Epithelial cell of proximal tubule (primary cell): ENCODE measurements around the gene ACER3. TPM values are rescaled to one million over a fixed set of nuclear protein-coding genes. Genes with fewer than 3 reads are reported as not detected.

Source experiments
- DNase-seq: peaks from one replicate; pipeline ENCODE4 v3.0.0-alpha.2; 2011; ENCODE audit warnings: low read depth
- H3K4me3 ChIP-seq: 2 replicates; pipeline ENCODE4 v1.5.1; 2011; ENCODE audit warnings: low read depth, mild to moderate bottlenecking, low read length
- total RNA-seq: library from RNA; depleted of rRNA; stranded (reverse); fragments of >200 nt; gene quantifications from 2 replicates; pipeline ENCODE4 v1.2.3, GENCODE V29; 2015
- TF ChIP-seq, protein P1 (sequence below): conservative IDR thresholded peaks from 2 replicates; pipeline ENCODE4 v1.5.1; 2012; ENCODE audit warnings: low read depth, mild to moderate bottlenecking, low read length

ACER3 gene
- total RNA-seq, 1 donor from 2014 or later, result 11.4 TPM

DNA sequence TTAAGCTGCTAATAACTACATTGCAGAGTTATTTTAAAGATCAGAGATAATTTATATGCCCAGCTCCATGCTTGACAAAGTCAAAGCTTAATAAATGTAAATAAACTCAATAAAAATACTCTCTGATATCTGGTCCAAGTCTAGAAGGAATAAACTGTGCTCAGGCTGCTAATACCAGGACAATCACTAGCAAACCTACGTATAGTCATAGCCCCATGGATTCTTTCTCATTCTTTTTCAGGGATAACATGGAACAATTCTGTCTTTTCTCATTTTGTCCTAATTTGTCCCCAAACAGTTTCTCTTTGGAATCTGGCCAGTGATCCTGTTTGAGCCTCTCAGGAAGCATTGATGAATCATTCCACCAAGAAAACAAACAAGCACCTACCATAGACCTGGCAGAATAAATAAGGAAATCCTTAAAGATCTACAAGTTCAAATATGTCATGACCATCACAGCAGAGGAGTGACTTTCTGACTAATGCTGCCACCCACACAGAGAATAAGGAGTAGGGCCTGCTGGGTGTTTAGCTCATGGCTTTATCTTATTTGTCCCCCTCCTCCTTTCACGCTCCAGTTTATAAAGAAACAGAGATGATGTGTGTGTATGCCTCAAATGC, 159.4 kb downstream of the ACER3 start:
- DNase-seq, result no peak
- no peak overlapping the region for H3K4me3 ChIP-seq
- TF ChIP-seq, protein P1, sequence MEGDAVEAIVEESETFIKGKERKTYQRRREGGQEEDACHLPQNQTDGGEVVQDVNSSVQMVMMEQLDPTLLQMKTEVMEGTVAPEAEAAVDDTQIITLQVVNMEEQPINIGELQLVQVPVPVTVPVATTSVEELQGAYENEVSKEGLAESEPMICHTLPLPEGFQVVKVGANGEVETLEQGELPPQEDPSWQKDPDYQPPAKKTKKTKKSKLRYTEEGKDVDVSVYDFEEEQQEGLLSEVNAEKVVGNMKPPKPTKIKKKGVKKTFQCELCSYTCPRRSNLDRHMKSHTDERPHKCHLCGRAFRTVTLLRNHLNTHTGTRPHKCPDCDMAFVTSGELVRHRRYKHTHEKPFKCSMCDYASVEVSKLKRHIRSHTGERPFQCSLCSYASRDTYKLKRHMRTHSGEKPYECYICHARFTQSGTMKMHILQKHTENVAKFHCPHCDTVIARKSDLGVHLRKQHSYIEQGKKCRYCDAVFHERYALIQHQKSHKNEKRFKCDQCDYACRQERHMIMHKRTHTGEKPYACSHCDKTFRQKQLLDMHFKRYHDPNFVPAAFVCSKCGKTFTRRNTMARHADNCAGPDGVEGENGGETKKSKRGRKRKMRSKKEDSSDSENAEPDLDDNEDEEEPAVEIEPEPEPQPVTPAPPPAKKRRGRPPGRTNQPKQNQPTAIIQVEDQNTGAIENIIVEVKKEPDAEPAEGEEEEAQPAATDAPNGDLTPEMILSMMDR, result no peak

DNA sequence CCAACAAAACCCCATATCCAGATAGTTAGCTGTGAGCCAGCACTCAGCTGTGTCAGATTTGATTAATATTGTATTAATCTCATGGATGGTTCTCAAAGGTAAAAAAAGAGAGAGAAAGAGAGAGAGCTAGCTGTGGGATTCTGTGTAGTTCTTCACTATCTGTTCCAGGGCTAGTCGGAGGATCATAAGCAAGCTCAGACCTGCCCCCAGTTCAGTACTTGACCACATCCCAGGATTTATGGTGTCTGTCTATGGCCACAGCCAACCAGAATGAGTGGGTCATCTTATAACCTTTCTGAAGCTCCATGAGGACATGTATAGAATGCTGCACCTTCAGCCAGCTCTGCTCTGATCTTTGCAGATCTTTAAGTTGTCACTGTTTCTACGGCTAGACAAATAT, 160.0 kb downstream of the ACER3 start:
- H3K4me3 ChIP-seq, result no peak overlapping the region
- no peak for DNase-seq
- TF ChIP-seq, protein P1, result no peak

DNA sequence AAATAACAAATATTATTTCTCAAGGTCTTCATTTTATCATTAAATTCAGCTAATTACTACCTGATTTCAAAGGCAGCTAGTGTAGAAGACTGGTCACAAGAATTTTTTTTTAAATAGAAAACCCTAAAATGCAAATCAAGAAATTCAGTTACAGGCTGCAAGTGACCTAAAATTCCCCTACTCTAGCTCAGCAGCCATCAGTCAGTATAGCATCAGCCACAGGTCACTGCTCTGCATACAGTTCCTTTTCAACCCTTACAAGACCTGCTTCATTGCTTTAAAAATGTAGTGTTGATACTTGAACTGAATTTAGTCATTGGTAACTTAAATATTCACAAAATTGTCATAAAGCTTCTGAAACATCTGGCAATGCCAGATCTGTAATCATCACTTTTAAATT, 164.0 kb downstream of the ACER3 start:
- TF ChIP-seq, protein P1, result no peak
- H3K4me3 ChIP-seq, result no peak overlapping the region
- no peak for DNase-seq

DNA sequence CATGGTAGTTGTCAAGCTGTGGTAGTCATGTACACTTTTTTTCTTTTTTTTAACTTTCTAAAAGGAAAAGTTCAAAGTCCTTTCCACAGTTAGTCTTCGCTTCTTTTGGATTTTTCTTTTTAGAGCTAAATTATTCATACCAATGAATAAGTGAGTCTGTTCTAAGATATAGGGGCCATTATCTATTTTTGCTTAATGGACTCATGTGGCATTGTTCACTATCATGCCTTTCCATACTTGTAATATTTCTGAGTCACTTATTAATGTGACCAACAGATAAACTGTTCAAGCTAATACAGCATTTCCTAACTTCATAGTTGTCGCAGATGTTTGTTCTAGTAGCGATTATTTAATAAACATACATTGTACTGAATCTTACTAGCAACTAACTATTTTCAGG, 165.5 kb downstream of the ACER3 start:
- no peak for DNase-seq
- H3K4me3 ChIP-seq, result no peak overlapping the region
- TF ChIP-seq, protein P1, result no peak

DNA sequence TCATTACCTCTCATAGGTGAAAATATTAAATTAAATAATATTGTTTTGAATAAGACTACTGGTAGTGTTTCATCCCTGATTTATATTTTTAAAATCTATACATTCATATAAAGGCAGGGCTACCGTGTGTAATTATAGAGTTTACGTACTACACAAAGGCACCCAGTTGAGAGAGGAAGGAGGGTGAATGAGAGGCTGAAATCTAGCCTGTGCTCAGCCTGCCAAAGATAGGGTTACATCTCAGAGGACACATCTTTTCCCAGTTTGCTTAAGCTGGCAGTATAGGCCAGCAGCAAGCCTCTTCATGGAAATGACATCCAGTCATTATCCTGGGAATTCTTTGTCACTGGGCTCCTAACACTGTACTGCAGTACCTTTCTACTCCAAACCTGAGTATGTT, 166.0 kb downstream of the ACER3 start:
- TF ChIP-seq, protein P1, result no peak
- DNase-seq, result no peak
- H3K4me3 ChIP-seq, result no peak overlapping the region

DNA sequence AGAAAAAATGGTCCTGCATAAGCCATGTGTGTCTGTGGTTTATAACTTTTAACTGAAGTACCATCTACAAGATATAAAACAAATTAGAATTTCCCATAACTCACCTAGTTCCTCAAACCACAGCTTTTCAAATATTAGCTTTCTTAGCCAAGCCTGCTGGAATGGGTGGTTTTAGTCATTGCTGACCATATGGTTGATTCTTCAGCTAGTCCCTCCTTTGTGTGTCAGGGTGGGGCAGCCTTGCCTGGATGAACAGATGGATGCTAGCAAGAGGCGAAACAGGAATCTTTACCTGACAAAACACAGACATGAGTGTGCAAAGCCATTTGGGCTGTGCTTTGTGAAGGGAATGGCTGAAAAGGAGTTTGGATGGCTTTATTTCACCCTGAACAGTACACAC, 166.6 kb downstream of the ACER3 start:
- TF ChIP-seq, protein P1, result no peak
- DNase-seq, result no peak
- no peak overlapping the region for H3K4me3 ChIP-seq

DNA sequence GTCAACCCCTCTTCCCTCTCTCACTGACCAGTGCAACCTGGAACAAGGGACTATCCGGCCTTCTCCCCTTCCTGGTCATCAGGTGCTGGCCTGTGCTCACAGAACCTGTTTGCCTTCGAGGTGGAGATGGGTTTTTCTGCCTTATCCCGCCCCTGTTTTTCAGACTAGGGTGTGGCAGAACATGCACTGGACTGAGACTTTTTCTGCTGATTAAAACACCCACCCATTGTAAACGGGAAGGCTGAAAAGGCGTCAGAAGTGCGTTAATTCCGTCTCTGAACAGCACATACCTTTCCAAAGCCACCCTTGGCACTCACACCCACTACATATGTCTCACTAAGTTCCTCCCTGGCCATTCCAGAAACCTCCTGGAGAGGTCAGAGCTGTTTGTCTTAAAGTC, 169.1 kb downstream of the ACER3 start:
- no peak overlapping the region for H3K4me3 ChIP-seq
- TF ChIP-seq, protein P1, result no peak
- no peak for DNase-seq
